Measurements from ENCODE around the gene ENTPD3. TPM values are rescaled to one million over a fixed set of nuclear protein-coding genes. Genes with fewer than 3 reads are reported as not detected.
A peak's percentile ranks its signal among the peaks of the same experiment; 100 is the strongest.

The ENTPD3 gene
- total RNA-seq, 1 experiment from 2014 or later, result 6.0 TPM

DNA sequence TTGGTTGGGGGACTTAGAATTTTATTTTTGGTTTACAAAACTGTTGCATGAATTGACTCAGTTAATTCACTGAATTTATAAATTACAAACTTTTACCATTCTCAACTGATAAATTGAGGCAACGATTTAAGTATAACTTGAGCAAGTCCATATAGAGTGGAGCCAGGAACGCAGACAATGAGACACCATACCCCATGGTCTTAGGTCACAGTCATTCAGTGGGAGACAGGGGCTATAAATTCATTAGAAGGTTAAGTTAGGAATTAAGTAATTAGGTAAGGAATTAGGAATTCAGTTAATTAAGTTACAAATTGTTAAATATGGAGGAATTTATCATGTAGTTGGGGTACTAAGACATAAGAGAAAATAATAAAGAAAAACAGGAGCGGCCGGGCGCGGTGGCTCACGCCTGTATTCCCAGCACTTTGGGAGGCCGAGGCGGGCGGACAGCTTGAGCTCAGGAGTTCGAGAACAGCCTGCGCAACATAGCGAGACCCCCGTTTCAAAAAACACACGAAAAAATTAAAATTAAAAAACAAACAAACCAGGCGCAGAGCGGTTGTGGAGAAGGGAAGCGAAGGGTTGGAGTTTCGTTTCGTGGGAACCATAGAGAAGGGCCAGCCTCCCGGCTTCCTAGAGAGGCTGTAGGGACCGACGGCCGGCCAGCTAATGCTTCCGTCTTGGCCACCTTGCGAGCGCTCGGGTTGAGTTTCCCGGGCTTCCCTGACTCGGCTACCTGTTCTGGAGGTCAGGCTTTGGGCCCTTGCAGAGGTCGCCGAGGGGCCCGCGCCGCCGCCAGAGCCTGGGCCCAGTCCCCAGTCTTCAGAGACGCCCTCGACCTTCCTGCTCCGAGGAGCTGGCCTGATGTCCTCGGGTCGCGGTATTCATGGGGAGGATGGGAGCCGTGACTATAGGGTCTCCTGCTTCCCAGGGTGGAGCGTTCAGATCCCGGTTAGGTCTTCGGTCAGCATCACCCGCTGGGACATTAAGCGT lies 89.8 kb downstream of the ENTPD3 start, which contains the start of gene ZNF619:
TSS of gene ZNF619 (plus strand) at position 645 of the 993 bp plus-strand sequence. CDS start 858 bp downstream, outside the sequence.
- Histone ChIP-seq H3K4me3 (ENCODE audit: low read length) (peak within 1 kb of the TSS; percentile 82), H3K4me2 (ENCODE audit: low read length) (peak within 1 kb of the TSS; percentile 97), H3K36me3 (ENCODE audit: low read depth, low read length) (no peaks in the 10 kb centered on the region), H3K4me1 (ENCODE audit: insufficient read depth, low read length) (peaks cover 5% of the 10 kb centered on the region; the same call in 1 of the 2 replicates), H3K27ac (ENCODE audit: low read length) (no peak within 1 kb of the TSS; the same call in 1 of the 2 replicates), H3K9me2 (replicated peaks; ENCODE audit: low read length) (no peaks in the 10 kb centered on the region), H3K9ac (ENCODE audit: low read length) (peak within 1 kb of the TSS; percentile 85), H2AFZ (ENCODE audit: low read length) (peak within 1 kb of the TSS; percentile 100), H3F3A (ENCODE audit: low read length, unreplicated experiment) (no peaks in the 10 kb centered on the region), H3K27me3 (ENCODE audit: low read length) (no peaks in the 10 kb centered on the region), H4K20me1 (ENCODE audit: low read length) (no peaks in the 10 kb centered on the region), H3K79me2 (ENCODE audit: low read length) (no peaks in the 10 kb centered on the region), H3K9me3 (ENCODE audit: low read length) (no peaks in the 10 kb centered on the region)
- intact Hi-C loops (cut with micrococcal nuclease), result loop anchor here (1.0 to 2.0 kb wide), 3 partner anchors 24 to 49 kb away; no protein-coding TSS in a partner anchor
- TF ChIP-seq EZH2phosphoT487 (IDR thresholded peaks at IDR 0.05; ENCODE audit: borderline replicate concordance, low read length) (no peak), EZH2 (IDR thresholded peaks at IDR 0.05; ENCODE audit: low read length, unreplicated experiment) (no peak)
- TF ChIP-seq, protein P1, sequence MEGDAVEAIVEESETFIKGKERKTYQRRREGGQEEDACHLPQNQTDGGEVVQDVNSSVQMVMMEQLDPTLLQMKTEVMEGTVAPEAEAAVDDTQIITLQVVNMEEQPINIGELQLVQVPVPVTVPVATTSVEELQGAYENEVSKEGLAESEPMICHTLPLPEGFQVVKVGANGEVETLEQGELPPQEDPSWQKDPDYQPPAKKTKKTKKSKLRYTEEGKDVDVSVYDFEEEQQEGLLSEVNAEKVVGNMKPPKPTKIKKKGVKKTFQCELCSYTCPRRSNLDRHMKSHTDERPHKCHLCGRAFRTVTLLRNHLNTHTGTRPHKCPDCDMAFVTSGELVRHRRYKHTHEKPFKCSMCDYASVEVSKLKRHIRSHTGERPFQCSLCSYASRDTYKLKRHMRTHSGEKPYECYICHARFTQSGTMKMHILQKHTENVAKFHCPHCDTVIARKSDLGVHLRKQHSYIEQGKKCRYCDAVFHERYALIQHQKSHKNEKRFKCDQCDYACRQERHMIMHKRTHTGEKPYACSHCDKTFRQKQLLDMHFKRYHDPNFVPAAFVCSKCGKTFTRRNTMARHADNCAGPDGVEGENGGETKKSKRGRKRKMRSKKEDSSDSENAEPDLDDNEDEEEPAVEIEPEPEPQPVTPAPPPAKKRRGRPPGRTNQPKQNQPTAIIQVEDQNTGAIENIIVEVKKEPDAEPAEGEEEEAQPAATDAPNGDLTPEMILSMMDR (conservative IDR thresholded peaks at IDR 0.05; ENCODE audit: low read depth, low read length), result no peak
- BruUV-seq (replicated peaks), result TSS peak; percentile 95
- ChIA-PET POLR2A (ENCODE audit: unreplicated experiment) (interaction anchor here (0.6 kb wide), 2 partner anchors 30 to 737 kb away, joined by 3 read pairs; no protein-coding TSS in a partner anchor), CTCF (no interaction called here)
- DNase-seq (peak; percentile 75), ATAC-seq (peak; percentile 90)

DNA sequence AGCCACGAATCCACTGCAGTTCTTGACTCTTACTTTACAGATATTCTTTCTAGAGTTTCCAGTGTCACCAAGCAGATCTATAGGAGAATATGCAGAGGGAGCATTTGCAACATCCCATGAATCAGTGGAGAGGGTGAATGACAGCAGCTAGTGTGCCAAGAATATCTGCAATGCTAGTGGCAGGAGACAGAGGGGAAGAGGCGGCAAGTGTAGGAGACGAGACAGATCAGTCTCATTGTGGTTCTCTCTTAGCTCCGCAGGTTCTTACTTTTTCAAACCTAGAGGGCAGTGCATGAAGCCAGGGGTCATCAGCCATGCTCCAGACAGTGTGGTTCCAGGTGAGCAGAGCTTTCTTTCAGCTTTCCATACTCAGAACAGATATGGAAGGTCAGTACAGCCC lies 90.7 kb downstream of the ENTPD3 start:
- CTCF ChIA-PET, result no interaction called here
- H3K27ac ChIP-seq (ENCODE audit: low read length), result no peak overlapping the region

More for the DNA sequence above, 90.7 kb downstream of the ENTPD3 start:
- POLR2A ChIA-PET (ENCODE audit: unreplicated experiment), result no interaction called here
- BruUV-seq (replicated peaks), result no TSS peak
- no peaks in the 10 kb centered on the region for H3F3A ChIP-seq (ENCODE audit: low read length, unreplicated experiment)
- DNase-seq, result peak; percentile 11
- peak overlapping the region; percentile 97 for H3K4me2 ChIP-seq (ENCODE audit: low read length)
- no peaks in the 10 kb centered on the region for H3K36me3 ChIP-seq (ENCODE audit: low read depth, low read length)
- peaks cover 5% of the 10 kb centered on the region; the same call in 1 of the 2 replicates for H3K4me1 ChIP-seq (ENCODE audit: insufficient read depth, low read length)
- intact Hi-C loops (cut with micrococcal nuclease), result loop anchor here (1.0 to 2.0 kb wide), 3 partner anchors 25 to 48 kb away; no protein-coding TSS in a partner anchor
- H3K9me3 ChIP-seq (ENCODE audit: low read length), result no peaks in the 10 kb centered on the region
- peak overlapping the region; percentile 100 for H2AFZ ChIP-seq (ENCODE audit: low read length)
- H3K9ac ChIP-seq (ENCODE audit: low read length), result peak overlapping the region; percentile 85
- peak overlapping the region; percentile 82 for H3K4me3 ChIP-seq (ENCODE audit: low read length)
- H4K20me1 ChIP-seq (ENCODE audit: low read length), result no peaks in the 10 kb centered on the region
- TF ChIP-seq EZH2 (IDR thresholded peaks at IDR 0.05; ENCODE audit: low read length, unreplicated experiment) (no peak), EZH2phosphoT487 (IDR thresholded peaks at IDR 0.05; ENCODE audit: borderline replicate concordance, low read length) (no peak)
- TF ChIP-seq, protein P1 (conservative IDR thresholded peaks at IDR 0.05; ENCODE audit: low read depth, low read length), result no peak
- no peaks in the 10 kb centered on the region for H3K27me3 ChIP-seq (ENCODE audit: low read length)
- peak; percentile 18 for ATAC-seq
- no peaks in the 10 kb centered on the region for H3K9me2 ChIP-seq (replicated peaks; ENCODE audit: low read length)
- H3K79me2 ChIP-seq (ENCODE audit: low read length), result no peaks in the 10 kb centered on the region

Other genes starting within 250 kb of the ENTPD3 start
- gene EIF1B, start 77.5 kb upstream of the ENTPD3 start, total RNA-seq (2014; rRNA removed), result 9.0 and 10.0 TPM in 2 replicates
- 543 and 624 TPM in 2 replicates for gene RPL14, start 70.2 kb downstream of the ENTPD3 start, total RNA-seq (2014; rRNA removed)
- 3.5 and 6.0 TPM in 2 replicates for gene ZNF619, start 89.9 kb downstream of the ENTPD3 start, total RNA-seq (2014; rRNA removed)
- gene ZNF620, start 118.9 kb downstream of the ENTPD3 start, total RNA-seq (2014; rRNA removed), result 1.8 and 2.5 TPM in 2 replicates
- gene ZNF621, start 137.8 kb downstream of the ENTPD3 start, total RNA-seq (2014; rRNA removed), result 17.0 and 21.9 TPM in 2 replicates